RWPE1 (cell line): ENCODE measurements around the gene RFXANK.
"Not testable (repeated sequence)": the region's sequence is repeated elsewhere in the genome, so short reads cannot be mapped to it uniquely, and the experiment has no call there.

Experiments
- CTCF ChIA-PET: fragments of 350-600 bp; sonication (Branson Sonifier 250); formaldehyde crosslinking; extraction: SDS; loops from one replicate; lab custom pipeline; 2021; lab: Yijun Ruan, JAX
- POLR2A ChIA-PET: fragments of 400-600 bp; formaldehyde crosslinking; extraction: SDS; loops from one replicate; lab custom pipeline; 2020; ENCODE audit warnings: antibody characterized with exemption; ENCODE audit not compliant: low non-redundant PET; lab: Yijun Ruan, JAX
- DNase-seq: peaks from one replicate; pipeline ENCODE4 v3.0.0; 2012; ENCODE audit warnings: low spot score
- H3K27ac ChIP-seq: fragments of 450-650 bp; 2 replicates; pipeline ENCODE4 v1.5.1; 2017
- CTCF ChIP-seq: fragments of 450-650 bp; conservative IDR thresholded peaks from 2 replicates; pipeline ENCODE4 v1.5.1; 2017; ENCODE audit warnings: low read depth, mild to moderate bottlenecking

The RFXANK gene

GRCh38 chr19:19147344-19147743 lies 44.7 kb upstream of the RFXANK start:
- ChIA-PET POLR2A (interaction anchor here (0.6 to 0.8 kb wide), 2 partner anchors 9 to 247 kb away, joined by 3 read pairs; no protein-coding TSS in a partner anchor), CTCF (interaction anchor here (0.6 to 2.1 kb wide), 6 partner anchors 9 to 342 kb away, joined by 3 to 13 read pairs (median 5); no protein-coding TSS in a partner anchor)
- no peak for DNase-seq
- no peak for TF ChIP-seq CTCF
- H3K27ac ChIP-seq: no peak overlapping the region

- 0 out of 2 replicates have a peak overlapping the region, but pooled peaks have one; percentile 6 for H3K27ac ChIP-seq
- CTCF ChIA-PET: interaction anchor here (0.7 to 0.8 kb wide), 3 partner anchors 9 to 655 kb away, joined by 3 to 5 read pairs (median 3); no protein-coding TSS in a partner anchor
- POLR2A ChIA-PET, DNase-seq: not testable (repeated sequence)
Observed at GRCh38 chr19:19148504-19148903, 43.6 kb upstream of the RFXANK start.

- CTCF ChIA-PET: interaction anchor here (0.6 kb wide), 1 partner anchor 126 kb away, joined by 3 read pairs; no protein-coding TSS in a partner anchor
- POLR2A ChIA-PET: no interaction called here
Observed at GRCh38 chr19:19149435-19149834, 42.6 kb upstream of the RFXANK start.

GRCh38 chr19:19151418-19151817 lies 40.6 kb upstream of the RFXANK start:
- CTCF ChIA-PET: interaction anchor here (0.7 kb wide), 1 partner anchor 24 kb away, joined by 3 read pairs; no protein-coding TSS in a partner anchor
- POLR2A ChIA-PET: no interaction called here
- no peak for TF ChIP-seq CTCF
- no peak overlapping the region for H3K27ac ChIP-seq
- no peak for DNase-seq

More at GRCh38 chr19:19149435-19149834, 42.6 kb upstream of the RFXANK start:
- peak overlapping the region; percentile 6; the same call in 1 of the 2 replicates for H3K27ac ChIP-seq
- no peak for DNase-seq
- no peak for TF ChIP-seq CTCF

- ChIA-PET CTCF (no interaction called here), POLR2A (no interaction called here)
- H3K27ac ChIP-seq: no peak overlapping the region
- DNase-seq: no peak
- TF ChIP-seq CTCF: no peak
Observed at GRCh38 chr19:19152668-19153384, 39.2 kb upstream of the RFXANK start.

- ChIA-PET CTCF (no interaction called here), POLR2A (no interaction called here)
- TF ChIP-seq CTCF: no peak
- DNase-seq: no peak
- no peak overlapping the region for H3K27ac ChIP-seq
Observed at GRCh38 chr19:19154768-19155494, 37.1 kb upstream of the RFXANK start.
